GM12892 (cell line): Measurements from ENCODE around the gene ULK4.

Experiments
- POLR2A ChIP-seq: IDR thresholded peaks from 2 replicates; pipeline ENCODE4 v1.6.1; 2011; ENCODE audit warnings: low read depth, low read length, control low read depth
- TAF1 ChIP-seq: IDR thresholded peaks from 2 replicates; pipeline ENCODE4 v1.6.1; 2011; ENCODE audit warnings: low read depth, mild to moderate bottlenecking, control low read depth, low read length, borderline replicate concordance

- no peak for TF ChIP-seq POLR2A
- no peak for TF ChIP-seq TAF1
Measured at GRCh38 chr3:41202075-41202833, 759.6 kb downstream of the ULK4 start.
